H7 (cell line): ENCODE measurements around the gene DENND1A. TPM values are rescaled to one million over a fixed set of nuclear protein-coding genes. Genes with fewer than 3 reads are reported as not detected.
"Not testable (repeated sequence)": the region's sequence is repeated elsewhere in the genome, so short reads cannot be mapped to it uniquely, and the experiment has no call there.

Experiments used
- DNase-seq: peaks from one replicate; pipeline ENCODE4 v3.0.0; 2012
- H3K27me3 ChIP-seq: 2 replicates; pipeline ENCODE4 v1.6.0; 2011; ENCODE audit warnings: mild to moderate bottlenecking, low read length; ENCODE audit not compliant: control insufficient read depth, insufficient read depth
- H3K36me3 ChIP-seq: replicated peaks from 2 replicates; pipeline ENCODE4 v1.5.1; 2011; ENCODE audit warnings: low read length; ENCODE audit not compliant: control insufficient read depth, insufficient read depth
- H3K4me3 ChIP-seq: 2 replicates; pipeline ENCODE4 v1.5.1; 2011; ENCODE audit warnings: low read depth, mild to moderate bottlenecking, control low read depth, low read length, moderate library complexity; ENCODE audit not compliant: insufficient read depth
- total RNA-seq: library from RNA; depleted of rRNA; stranded (reverse); fragments of >200 nt; shearing (Covaris generic); gene quantifications from 2 replicates; pipeline ENCODE4 v1.2.3, GENCODE V29; 2014

Gene DENND1A
- total RNA-seq, 1 experiment from 2014 or later = 10.9 TPM

DNA sequence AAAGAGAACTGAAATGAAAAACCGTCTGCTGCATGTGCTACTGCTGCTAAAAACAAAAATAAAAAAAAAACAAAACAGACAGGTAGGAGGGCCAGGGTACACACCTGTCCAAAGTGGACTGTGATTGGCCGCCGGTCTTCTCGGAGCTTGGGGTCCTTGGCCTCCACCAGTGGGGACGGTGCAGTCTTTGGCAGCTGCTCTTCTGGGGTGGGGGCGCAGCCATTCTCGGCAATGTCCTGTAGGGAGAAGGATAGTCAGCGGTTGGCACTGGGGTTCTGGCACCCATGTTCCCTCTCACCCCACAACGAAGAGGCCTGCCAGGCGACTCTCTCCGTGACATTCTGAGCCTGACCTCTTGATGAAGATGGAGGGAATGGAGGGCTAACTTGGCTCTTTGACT lies 489.7 kb downstream of the DENND1A start:
- DNase-seq = no peak
- Histone ChIP-seq H3K36me3 (no peaks in the 10 kb centered on the region), H3K4me3 (no peak overlapping the region), H3K27me3 (no peaks in the 10 kb centered on the region)

DNA sequence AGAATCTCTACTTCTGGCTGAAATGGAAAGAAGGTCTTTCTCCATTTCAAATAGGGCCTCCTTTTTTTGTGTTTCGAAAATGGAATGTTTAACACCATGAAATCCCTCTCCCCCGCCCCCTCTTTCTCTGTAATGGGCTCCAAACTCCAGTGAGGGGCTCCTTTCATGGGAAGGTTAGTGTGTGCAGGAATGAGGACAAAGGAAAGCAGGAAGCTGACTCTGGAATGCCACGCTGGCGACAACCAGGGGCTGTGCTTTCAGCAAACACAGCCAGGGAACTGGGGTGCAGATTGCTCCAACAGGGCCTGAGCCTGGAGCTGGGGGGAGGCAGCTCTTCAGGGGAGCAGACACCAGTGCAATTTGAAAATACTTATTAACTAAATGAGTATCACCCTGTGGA lies 491.1 kb downstream of the DENND1A start:
- no peaks in the 10 kb centered on the region for H3K36me3 ChIP-seq
- DNase-seq = peak; percentile 79
- H3K4me3 ChIP-seq = no peak overlapping the region

DNA sequence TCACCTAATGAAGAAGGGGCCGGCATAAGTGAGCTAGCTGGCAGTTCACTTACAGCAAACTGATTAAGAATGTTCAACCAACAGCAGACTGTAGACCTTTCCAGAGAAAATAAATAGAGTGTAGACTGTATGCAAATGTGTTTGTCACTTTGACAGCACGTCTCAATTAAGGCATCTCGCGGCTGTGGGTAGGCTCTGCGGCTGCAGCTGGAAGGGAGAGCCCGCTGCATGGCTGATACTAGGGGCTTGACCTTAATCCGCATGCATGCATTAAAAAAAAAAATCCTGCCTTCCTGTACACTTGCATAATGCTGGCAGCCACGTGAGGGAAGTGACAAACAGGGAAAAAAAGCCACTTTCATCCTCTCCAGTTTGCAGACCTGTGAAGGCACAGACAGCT lies 491.6 kb downstream of the DENND1A start:
- DNase-seq = no peak
- no peak overlapping the region for H3K4me3 ChIP-seq
- H3K36me3 ChIP-seq = no peaks in the 10 kb centered on the region
- H3K27me3 ChIP-seq = no peaks in the 10 kb centered on the region

More for the DNA sequence above, 491.1 kb downstream of the DENND1A start:
- H3K27me3 ChIP-seq = no peaks in the 10 kb centered on the region

DNA sequence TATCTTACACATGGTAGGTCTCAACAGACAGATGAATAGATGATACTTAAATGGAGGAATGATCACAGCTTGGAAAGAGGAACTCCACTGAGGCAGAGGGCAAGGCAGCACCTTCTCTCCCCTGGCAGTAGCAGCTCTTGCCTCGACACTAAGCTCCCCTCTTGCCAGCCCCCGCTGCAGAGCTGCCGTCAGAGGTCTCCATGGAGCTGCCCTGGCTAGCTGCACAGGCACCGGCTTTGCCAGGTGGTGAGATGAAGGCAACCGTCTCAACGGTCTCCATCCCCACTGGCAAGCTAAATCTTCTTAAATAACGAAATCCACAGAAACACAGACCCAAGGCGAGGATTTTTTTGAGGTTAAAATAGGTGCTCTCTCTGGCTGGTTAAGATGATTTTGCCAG lies 492.7 kb downstream of the DENND1A start:
- no peak for DNase-seq
- H3K27me3 ChIP-seq = no peaks in the 10 kb centered on the region
- no peak overlapping the region for H3K4me3 ChIP-seq
- no peaks in the 10 kb centered on the region for H3K36me3 ChIP-seq

DNA sequence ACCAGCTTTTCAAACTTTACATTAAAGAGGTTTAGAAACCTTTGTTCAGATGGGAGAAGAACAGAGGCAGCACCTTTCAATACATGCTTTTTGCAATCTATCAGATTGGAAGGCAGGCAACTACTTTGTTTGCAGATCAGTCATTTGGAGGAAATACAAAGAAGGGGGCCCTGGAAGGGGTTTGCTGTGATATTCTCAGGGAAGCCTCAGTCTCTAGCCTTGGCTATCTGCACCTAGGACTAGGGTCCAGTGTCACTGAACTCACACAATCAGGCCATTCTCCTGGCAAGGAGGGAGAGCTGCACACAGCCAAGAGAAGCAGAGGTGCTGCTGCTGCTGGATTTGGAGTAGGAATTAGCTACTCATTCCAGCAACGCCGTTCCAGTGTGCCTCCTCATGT lies 494.5 kb downstream of the DENND1A start:
- no peak for DNase-seq
- Histone ChIP-seq H3K4me3 (no peak overlapping the region), H3K36me3 (no peaks in the 10 kb centered on the region), H3K27me3 (no peaks in the 10 kb centered on the region)

DNA sequence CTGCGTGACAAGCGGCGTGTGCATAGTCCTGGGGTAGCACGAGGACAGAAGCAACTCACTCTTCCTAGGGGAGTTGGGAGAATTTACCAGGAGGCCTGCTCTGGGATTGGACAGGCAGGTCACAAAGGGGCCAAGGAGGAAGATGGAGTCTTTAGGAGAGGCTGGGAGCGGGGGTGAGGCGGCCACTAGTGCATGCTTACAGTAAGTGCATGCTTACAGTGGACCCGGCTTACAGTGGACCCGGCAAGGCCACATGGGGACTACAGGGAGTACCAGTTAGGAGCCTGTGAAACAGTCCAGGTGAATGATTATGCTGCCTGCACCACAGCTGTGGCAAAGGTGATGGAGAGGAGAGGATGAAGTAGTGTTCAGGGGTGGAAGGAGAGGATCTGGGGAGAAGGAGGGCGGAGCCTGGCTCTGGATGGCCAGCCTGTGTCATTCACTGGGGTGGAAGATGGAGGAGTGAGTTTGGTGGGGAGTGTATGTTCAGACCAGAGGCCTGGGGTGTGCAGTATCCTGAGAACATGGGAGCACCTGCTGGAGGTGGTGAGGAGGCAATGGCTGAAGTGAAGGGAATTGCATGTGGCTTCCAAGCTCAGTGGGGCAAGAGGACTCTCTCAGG lies 495.2 kb downstream of the DENND1A start:
- H3K27me3 ChIP-seq = no peaks in the 10 kb centered on the region
- no peak overlapping the region for H3K4me3 ChIP-seq
- H3K36me3 ChIP-seq = no peaks in the 10 kb centered on the region
- DNase-seq = peak; percentile 90

DNA sequence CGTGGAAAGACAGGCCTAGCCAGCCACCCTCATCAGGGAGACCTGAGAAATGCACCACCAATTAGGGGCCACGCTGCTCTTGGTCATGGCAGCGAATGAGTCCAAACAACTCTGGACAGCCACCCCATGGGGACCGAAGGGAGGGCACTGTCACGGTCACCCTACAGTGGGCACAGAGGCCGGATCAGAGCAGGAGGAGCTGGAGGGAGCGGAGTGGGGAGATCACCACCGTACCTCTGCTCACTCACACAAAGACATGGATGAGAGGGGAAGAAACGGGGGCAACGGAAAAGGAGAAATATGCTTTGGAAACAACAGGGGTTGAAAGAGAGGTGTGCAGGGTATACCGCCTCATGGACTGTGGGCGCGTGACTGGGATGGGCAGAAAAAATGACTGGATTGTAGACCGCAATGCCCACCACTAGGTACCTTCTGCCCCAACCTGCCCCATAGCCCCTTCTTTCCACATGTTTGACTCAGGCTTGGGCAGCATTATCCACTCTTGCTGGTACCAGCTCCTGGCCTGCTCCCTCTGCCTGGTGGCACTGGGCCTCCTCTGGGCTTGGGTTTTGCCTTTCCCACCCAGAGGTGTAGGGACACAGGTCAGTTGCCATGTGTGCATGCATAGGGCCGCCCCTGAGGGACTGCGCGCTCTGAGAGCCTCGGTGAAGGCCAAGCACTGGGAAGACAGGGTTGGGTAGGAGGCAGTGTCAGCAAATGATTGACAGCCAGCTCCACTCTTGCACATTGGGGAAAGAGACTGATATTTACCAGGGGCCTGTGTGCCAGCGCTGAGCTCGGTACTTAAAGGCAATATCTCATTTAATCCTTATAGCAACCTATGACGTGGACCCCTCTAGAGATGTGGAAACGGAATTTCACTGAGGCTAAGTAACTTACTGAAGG lies 497.3 kb downstream of the DENND1A start:
- Histone ChIP-seq H3K4me3 (no peak overlapping the region), H3K27me3 (no peaks in the 10 kb centered on the region), H3K36me3 (no peaks in the 10 kb centered on the region)
- DNase-seq = no peak

DNA sequence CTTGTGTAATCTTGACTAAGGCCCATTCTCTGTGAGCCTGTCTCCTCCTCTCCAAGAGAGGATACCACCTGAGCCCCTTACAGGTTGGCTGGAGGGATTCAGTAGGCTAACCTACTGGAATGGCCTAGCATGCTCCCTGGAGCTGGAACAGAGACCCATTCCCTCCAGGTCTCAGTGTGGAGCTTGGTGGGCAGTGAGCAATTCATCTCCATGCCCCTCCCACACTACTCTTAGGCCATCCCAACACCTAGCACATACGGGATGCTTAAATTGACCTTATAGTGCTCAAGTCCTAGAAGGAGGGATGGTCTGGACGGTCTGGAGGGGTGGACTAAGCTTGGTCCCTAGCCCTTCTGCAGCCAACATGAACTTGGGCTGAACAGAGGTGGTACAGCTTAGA lies 498.3 kb downstream of the DENND1A start:
- Histone ChIP-seq H3K27me3 (no peaks in the 10 kb centered on the region), H3K36me3 (no peaks in the 10 kb centered on the region), H3K4me3 (no peak overlapping the region)
- DNase-seq = no peak

DNA sequence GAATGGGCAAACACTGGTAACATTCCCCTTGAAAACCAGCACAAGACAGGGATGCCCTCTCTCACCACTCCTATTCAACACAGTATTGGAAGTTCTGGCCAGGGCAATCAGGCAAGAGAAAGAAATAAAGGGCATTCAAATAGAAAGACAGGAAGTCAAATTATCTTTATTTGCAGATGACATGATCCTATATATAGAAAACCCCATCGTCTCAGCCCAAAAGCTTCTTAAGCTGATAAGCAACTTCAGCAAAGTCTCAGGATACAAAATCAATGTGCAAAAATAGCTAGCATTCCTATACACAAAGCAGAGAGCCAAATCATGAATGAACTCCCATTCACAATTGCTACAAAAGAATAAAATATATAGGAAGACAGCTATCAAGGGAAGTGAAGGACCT lies 501.5 kb downstream of the DENND1A start:
- DNase-seq, H3K4me3 ChIP-seq, H3K27me3 ChIP-seq, H3K36me3 ChIP-seq: not testable (repeated sequence)

DNA sequence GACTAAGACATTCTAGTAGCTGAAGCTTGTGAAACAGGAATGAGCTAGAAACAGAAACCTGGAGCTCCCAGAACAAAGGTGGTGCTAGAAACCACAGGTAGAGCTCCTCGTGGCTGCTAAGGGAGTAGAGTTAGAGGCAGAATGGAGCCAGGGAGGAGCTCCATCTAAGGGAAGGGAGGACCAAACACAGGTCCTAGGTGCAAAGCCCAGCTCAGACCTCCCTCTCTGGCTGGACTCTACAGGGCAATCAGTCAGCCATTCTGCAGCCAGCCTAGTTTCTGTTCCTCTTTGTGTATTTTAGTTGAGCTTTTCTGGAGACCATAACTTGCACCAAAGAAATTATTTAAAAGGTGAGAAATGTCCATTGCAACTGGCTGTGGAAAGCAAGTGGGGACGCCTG lies 503.5 kb downstream of the DENND1A start:
- H3K36me3 ChIP-seq = no peaks in the 10 kb centered on the region
- H3K27me3 ChIP-seq = no peaks in the 10 kb centered on the region
- H3K4me3 ChIP-seq = no peak overlapping the region
- DNase-seq = no peak

DNA sequence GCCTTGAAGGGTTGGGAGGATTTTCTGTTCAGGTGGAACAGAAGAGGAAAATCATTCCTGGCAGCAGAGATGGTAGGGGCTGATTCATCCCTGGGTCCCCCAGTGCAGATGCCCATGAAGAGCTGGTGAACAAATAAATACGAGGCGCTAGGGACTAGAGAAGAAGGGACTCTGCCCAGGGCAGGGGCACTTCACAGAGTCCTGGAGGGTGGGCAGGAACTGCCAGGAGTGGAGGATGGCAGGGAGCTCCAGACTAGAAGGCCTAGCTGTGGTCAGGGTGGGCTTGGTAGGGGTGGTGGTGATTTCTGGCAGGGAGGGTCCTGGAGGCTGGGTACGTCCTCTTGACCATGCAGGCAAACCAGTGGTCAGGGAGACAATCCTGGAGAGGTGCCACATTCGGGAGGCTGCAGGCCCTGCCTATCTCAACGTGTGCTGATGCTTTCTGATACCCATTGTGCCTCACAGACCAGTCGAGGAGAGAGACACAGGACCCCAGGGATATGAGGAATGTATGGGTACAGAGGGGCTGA lies 504.0 kb downstream of the DENND1A start:
- H3K4me3 ChIP-seq = no peak overlapping the region
- H3K36me3 ChIP-seq = no peaks in the 10 kb centered on the region
- no peaks in the 10 kb centered on the region for H3K27me3 ChIP-seq
- DNase-seq = no peak

DNA sequence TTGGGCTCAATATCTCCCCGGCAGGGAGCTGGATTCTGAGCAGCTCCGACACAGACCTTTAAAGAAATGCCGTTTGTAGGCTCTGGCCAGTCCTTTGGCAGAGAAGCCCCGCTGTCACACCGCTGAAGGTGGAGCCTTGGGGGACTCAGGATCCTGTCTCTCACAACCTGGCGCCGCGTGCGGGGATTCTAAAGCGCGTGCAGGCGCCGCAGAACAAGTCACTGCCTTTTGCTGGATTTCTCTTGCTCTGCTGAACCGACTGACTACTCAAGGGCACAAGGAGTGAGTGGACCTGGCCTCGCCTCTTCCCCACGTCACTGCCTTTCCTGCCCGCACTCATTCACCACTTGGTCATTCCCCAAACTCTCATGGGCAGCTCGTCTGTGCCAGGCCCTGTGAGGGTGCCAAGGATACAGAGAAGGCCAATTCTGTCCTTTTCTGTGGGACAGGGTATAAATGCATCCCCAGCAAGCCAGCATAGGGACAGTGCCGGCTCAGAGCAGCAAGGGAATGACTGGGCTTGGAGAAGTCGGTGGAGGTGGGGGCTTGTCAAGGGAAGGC lies 504.6 kb downstream of the DENND1A start:
- no peaks in the 10 kb centered on the region for H3K27me3 ChIP-seq
- no peak for DNase-seq
- H3K36me3 ChIP-seq = no peaks in the 10 kb centered on the region
- H3K4me3 ChIP-seq = no peak overlapping the region

DNA sequence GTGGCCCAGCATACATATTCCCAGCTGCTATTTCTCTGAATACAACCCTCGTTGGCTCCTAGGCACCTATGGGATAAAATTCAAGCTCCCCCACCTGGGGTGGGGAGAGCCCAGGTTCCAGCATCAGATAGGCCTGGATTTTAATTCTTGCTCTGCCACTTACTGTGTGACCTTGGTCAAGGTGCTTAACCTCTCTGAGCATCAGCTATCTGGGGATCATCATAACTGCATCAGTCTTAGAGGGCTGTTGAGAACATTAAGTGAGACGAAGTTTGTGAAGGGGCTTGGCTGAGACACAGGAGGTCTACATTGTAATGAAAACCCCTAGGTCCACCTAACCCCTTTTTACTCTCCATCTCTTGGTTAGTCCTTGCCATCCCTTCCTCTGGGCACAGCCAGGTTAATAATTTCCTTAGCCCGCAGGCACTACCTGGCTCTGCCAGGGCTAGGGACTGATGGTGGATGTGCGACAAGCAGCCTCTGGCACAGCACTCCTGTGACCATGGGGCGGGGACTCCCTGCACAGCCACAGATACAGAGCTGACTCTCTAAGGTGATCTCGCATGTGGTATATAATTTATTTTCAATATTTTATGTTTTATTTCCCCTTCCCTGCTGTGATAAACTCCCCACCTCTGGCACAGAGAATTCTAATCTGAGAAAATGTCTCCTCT lies 505.2 kb downstream of the DENND1A start:
- Histone ChIP-seq H3K4me3 (no peak overlapping the region), H3K27me3 (no peaks in the 10 kb centered on the region), H3K36me3 (no peaks in the 10 kb centered on the region)
- DNase-seq = no peak

DNA sequence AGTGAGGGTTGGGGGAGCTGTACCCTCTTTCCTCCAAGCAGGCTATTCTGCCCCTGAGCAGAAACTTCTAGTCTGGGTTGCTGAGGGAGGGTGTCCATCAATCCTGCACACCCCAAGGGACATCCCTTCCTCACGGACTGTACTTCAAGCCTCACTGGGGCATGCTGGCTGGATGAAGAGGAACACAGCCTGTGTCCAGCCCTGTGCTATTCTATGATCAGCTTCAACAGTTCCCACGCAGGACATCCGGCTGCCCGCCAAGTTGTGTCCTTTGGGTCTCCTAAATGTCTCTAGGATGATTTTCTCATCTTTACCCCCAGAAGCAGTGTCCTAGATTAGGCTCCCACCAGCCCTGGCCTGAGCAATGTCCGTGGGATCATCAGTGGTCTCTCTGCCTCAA lies 505.8 kb downstream of the DENND1A start:
- no peaks in the 10 kb centered on the region; the same call in 1 of the 2 replicates for H3K36me3 ChIP-seq
- H3K4me3 ChIP-seq = no peak overlapping the region
- DNase-seq = no peak
- H3K27me3 ChIP-seq = no peaks in the 10 kb centered on the region
